ENCODE measurements around the gene FMN1. TPM values are rescaled to one million over a fixed set of nuclear protein-coding genes. Genes with fewer than 3 reads are reported as not detected.

FMN1 gene
- polyA plus RNA-seq, 1 donor from 2014 or later = 0.40 TPM

GRCh38 chr15:33009026-33009425 lies 185.5 kb downstream of the FMN1 start:
- TF ChIP-seq, protein P1, sequence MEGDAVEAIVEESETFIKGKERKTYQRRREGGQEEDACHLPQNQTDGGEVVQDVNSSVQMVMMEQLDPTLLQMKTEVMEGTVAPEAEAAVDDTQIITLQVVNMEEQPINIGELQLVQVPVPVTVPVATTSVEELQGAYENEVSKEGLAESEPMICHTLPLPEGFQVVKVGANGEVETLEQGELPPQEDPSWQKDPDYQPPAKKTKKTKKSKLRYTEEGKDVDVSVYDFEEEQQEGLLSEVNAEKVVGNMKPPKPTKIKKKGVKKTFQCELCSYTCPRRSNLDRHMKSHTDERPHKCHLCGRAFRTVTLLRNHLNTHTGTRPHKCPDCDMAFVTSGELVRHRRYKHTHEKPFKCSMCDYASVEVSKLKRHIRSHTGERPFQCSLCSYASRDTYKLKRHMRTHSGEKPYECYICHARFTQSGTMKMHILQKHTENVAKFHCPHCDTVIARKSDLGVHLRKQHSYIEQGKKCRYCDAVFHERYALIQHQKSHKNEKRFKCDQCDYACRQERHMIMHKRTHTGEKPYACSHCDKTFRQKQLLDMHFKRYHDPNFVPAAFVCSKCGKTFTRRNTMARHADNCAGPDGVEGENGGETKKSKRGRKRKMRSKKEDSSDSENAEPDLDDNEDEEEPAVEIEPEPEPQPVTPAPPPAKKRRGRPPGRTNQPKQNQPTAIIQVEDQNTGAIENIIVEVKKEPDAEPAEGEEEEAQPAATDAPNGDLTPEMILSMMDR (IDR thresholded peaks at IDR 0.05; ENCODE audit: poor library complexity, severe bottlenecking) = no peak
- no peak for TF ChIP-seq MXI1 (conservative IDR thresholded peaks at IDR 0.05; ENCODE audit: poor library complexity, severe bottlenecking)
- TF ChIP-seq SMC3 (conservative IDR thresholded peaks at IDR 0.05; ENCODE audit: poor library complexity) = no peak
- no peak for TF ChIP-seq REST (IDR thresholded peaks at IDR 0.05; ENCODE audit: borderline replicate concordance)
- no peak for TF ChIP-seq POLR2AphosphoS5 (IDR thresholded peaks at IDR 0.05)
- TF ChIP-seq EP300 (conservative IDR thresholded peaks at IDR 0.05; ENCODE audit: poor library complexity, severe bottlenecking) = no peak
- no peak for TF ChIP-seq TAF1 (IDR thresholded peaks at IDR 0.05; ENCODE audit: low read depth)
- TF ChIP-seq EZH2 (IDR thresholded peaks at IDR 0.05; ENCODE audit: borderline replicate concordance, insufficient read depth, low read length, poor library complexity, severe bottlenecking) = no peak
- no peak for TF ChIP-seq RAD21 (conservative IDR thresholded peaks at IDR 0.05)
- H3K9me2 ChIP-seq (ENCODE audit: insufficient read depth, low read length) = no peaks in the 10 kb centered on the region
- no peaks in the 10 kb centered on the region for H4K20me1 ChIP-seq (ENCODE audit: insufficient read depth)
- no peaks in the 10 kb centered on the region for H3K79me2 ChIP-seq (replicated peaks; ENCODE audit: insufficient read depth, low read length)
- no peaks in the 10 kb centered on the region for H3K27me3 ChIP-seq (ENCODE audit: insufficient read depth, low read depth, low read length)
- H3K36me3 ChIP-seq (ENCODE audit: insufficient read depth, low read length) = no peaks in the 10 kb centered on the region
- H3K4me2 ChIP-seq (ENCODE audit: low read length) = no peak overlapping the region
- no peak overlapping the region for H3K27ac ChIP-seq (ENCODE audit: low read length)
- H3K9me3 ChIP-seq (ENCODE audit: low read length) = no peaks in the 10 kb centered on the region
- H3F3A ChIP-seq (ENCODE audit: insufficient read depth, low read length, poor library complexity, severe bottlenecking) = no peaks in the 10 kb centered on the region
- H3K9ac ChIP-seq (ENCODE audit: low read length) = no peak overlapping the region
- no peak overlapping the region for H3K4me3 ChIP-seq (ENCODE audit: low read length)
- no peak overlapping the region for H2AFZ ChIP-seq (ENCODE audit: low read depth, low read length)

DNA sequence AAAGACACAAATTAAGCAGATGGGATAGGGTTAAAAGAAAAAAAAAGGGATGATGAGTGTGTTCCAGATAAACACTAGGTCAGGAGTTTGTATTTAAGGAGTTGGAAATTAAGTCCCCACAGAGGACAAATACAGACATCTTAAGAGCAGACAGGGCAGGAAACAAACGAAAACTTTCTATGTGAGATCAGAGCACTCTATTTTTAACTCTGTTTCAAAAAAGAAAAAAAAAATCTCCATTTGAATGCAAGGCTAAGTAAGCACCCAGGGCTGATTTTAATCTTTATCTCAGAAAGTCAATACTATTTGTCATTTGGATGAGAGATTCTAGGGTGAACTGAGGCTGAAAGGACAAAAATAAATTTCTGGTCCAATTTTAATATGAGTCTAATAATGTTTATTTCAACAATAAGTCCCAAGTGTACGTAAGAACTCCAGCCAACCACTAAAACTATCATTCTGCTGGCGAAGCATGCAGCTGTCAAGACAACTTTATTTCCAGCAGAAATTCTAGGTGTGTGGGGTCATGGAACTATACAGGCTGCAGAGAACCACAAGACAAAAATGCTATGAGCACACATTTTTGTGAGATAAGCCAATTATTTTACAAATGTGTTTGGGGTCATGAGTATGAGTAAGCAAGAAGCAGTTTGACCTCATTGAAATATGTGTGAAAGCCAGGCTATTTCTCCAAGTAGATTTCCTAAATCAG lies 186.1 kb downstream of the FMN1 start:
- Histone ChIP-seq H2AFZ (ENCODE audit: low read depth, low read length) (no peak overlapping the region), H4K20me1 (ENCODE audit: insufficient read depth) (no peaks in the 10 kb centered on the region), H3F3A (ENCODE audit: insufficient read depth, low read length, poor library complexity, severe bottlenecking) (no peaks in the 10 kb centered on the region), H3K4me3 (ENCODE audit: low read length) (no peak overlapping the region), H3K27me3 (ENCODE audit: insufficient read depth, low read depth, low read length) (no peaks in the 10 kb centered on the region), H3K79me2 (replicated peaks; ENCODE audit: insufficient read depth, low read length) (no peaks in the 10 kb centered on the region), H3K4me2 (ENCODE audit: low read length) (no peak overlapping the region), H3K9ac (ENCODE audit: low read length) (no peak overlapping the region), H3K27ac (ENCODE audit: low read length) (no peak overlapping the region), H3K36me3 (ENCODE audit: insufficient read depth, low read length) (no peaks in the 10 kb centered on the region), H3K9me2 (ENCODE audit: insufficient read depth, low read length) (no peaks in the 10 kb centered on the region), H3K9me3 (ENCODE audit: low read length) (no peaks in the 10 kb centered on the region)
- TF ChIP-seq EZH2 (IDR thresholded peaks at IDR 0.05; ENCODE audit: borderline replicate concordance, insufficient read depth, low read length, poor library complexity, severe bottlenecking) (no peak), RAD21 (conservative IDR thresholded peaks at IDR 0.05) (no peak), SMC3 (conservative IDR thresholded peaks at IDR 0.05; ENCODE audit: poor library complexity) (no peak), TAF1 (IDR thresholded peaks at IDR 0.05; ENCODE audit: low read depth) (no peak), MXI1 (conservative IDR thresholded peaks at IDR 0.05; ENCODE audit: poor library complexity, severe bottlenecking) (no peak), REST (IDR thresholded peaks at IDR 0.05; ENCODE audit: borderline replicate concordance) (no peak), POLR2AphosphoS5 (IDR thresholded peaks at IDR 0.05) (no peak), EP300 (conservative IDR thresholded peaks at IDR 0.05; ENCODE audit: poor library complexity, severe bottlenecking) (no peak)
- TF ChIP-seq, protein P1 (IDR thresholded peaks at IDR 0.05; ENCODE audit: poor library complexity, severe bottlenecking) = no peak
